HL-60/S4 (cell line): ENCODE data around the gene ABCA10.
"Not testable (repeated sequence)": the region's sequence is repeated elsewhere in the genome, so short reads cannot be mapped to it uniquely, and the experiment has no call there.

Experiments
- in situ Hi-C: fragments of 300-500 bp; cut with MboI; formaldehyde crosslinking; loops from 2 replicates; pipeline ENCODE4 v1.14.3; 2022; ENCODE audit warnings: low sequenced_read_pairs

The ABCA10 gene

DNA sequence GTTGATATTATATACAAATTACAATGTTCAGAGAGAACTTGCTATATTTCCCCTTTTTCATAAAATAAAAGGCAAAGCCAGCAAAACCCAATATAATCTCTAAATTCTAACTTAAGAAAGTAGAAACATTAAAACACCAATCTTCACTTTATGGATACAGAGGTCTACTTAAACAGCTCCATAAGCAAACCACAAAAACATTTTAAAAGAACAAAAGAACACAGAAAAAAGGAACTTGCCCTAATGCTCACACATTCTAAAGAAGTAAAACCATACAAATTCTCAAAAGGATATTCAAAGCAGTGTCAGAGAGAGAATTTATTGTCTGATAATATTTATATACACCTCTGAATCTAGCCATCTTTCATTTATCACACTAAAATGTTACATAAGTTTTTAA lies 606 bp downstream of the ABCA10 start:
- in situ Hi-C loops, result loop anchor here (5.0 kb wide), 1 partner anchor 451 kb away; no protein-coding TSS in a partner anchor

DNA sequence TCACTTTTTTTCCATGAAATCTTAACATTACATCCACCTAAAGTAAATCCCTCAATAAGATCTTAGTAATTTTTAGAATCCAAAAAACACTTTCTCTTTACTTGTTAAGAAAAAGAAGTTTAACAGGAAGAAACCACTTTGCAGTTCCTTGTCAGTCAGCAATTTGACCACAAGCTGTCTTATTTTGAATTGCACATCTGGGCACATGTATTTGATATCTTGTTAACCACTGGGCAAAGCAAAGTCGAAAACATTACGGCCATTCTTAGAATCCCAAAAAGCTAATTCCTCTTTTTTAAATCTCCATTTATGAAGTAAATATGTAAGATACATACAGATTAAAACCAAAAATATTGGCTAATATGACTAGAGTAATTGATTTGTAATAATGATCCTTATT lies 1.1 kb downstream of the ABCA10 start:
- in situ Hi-C loops, result loop anchor here (5.0 kb wide), 1 partner anchor 450 kb away; no protein-coding TSS in a partner anchor

DNA sequence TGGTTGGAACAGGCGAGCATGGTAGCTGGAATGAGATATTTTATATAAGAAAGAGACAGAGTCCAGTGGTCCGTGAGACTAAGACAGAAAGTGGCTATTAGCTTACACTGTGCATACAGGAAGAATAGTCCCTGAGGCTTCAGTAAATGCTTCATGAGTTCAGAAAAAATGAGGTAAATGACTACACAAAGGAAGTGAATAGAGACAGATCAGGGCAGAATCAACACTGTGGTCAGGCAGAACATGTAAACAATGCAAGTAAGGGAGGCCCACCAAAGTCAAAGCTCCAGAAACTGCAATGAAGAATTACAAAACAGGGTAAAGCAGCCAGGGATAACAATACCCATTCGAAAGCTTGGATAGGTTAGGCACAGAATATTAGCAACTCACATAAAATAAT lies 4.8 kb downstream of the ABCA10 start:
- in situ Hi-C loops, result no loop called here

DNA sequence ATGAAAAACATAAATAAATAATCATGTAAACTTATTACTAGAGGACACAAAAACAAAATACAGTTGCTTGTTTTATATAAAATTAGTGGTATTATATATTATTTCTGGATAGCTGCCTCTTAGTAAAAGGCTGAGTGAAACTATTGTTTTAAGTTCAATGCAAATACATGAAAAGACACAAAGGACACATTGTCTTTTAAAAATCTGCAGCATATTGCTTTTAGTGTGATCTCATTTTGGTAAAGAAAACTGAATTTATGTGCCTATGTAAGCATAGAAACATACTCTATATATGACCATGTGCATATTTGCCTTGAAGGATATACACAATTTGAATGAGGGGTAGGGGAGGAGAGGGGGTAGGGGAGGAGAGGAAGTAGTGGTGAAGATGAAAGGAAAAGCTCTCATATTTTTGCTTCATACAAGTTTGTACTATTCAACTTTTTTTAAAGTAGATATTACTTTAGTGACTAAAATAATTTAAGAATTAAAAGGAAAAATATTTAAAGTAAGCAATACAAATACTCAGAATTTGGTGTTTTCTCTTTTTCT lies 5.8 kb downstream of the ABCA10 start:
- in situ Hi-C loops, result no loop called here

DNA sequence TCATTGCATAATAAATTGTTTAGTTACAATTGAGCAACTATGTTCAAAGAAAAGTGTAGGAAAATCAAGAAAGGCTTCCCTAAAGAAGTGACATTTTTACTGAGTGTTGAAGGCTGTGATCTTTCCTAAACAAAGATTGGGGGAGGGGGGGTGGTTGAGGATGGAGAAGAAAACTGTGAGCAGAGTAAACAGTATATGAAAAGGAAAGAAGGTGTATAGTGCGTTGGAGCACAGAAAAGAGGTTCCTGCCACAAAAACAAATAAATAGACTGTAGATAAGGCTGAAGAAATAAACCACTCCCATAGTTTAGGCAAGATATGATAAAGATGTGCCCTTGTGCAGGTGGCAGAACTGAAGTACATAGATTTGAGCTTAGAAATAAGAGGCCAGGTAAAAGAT lies 8.5 kb downstream of the ABCA10 start:
- in situ Hi-C loops, result no loop called here

DNA sequence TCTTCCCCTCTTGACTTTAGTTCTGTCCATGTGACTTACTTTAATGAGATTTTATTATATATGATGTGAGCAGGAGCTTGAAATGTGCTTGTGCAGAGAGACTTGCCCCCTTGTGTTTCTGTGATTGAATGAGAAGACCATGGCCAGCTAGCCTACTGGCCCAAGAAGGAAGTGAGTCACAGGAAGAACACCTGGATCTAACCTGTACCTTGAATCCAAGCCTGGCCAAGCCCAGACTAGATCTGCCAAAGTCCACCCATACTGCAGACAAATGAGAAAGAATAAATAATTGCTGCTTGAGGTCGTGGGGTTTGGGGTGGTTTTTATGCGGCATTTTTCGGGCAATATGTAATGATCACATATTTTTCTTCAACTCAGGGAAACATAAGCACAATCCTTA lies 9.6 kb downstream of the ABCA10 start:
- in situ Hi-C loops, result no loop called here

DNA sequence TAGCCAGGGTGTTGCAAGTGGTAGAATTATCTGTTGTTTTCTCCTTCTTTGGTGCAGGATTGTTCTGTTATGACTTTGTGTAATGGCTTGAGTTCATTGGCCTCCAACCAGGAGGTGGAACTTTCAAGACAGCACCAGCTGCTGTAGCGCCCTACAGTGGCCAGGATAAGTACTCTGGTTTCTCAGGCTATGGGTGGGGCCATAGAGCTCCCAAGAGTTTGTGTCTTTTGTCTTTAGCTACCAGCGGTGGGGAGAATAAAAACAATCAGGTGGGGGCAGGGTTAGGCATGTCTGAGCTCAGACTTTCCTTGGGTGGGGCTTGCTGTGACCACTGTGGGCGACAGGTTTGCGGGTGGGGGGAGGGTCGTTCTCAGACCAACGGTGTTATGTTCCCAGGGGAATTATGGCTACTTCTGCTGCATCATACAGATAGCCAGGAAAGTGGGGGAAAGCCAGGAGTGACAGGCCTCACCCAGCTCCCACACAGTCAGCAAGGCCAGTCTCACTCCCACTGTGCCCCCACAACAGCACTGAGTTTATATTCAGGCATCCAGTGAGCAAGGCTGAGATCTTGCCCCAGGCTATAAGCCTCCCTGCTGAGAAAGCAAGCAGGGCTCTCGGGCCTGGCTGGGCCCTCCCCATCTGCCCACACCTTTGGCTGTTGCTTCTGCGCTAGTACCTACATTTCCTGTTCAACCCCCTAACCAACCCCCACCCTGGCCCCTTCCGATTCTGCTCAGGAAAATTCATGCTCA lies 15.4 kb downstream of the ABCA10 start:
- in situ Hi-C loops, result no loop called here

DNA sequence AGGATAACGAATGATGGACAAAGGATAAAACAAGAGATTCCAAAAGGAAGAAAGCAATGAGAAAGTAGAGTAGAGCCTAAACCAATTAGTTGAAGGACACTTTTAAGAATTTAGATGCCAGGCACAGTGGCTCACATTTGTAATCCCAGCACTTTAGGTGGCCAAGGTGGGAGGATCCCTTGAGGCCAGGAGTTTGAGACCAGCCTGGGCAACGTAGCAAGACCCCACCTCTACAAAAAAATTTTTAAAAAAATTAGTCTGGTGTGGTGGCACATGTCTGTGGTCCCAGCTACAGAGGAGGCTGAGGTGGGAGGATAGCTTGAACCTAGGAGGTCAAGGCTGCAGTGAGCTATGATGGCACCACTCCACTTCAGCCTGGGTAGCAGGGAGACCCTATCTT lies 20.0 kb downstream of the ABCA10 start:
- in situ Hi-C loops, result no loop called here

DNA sequence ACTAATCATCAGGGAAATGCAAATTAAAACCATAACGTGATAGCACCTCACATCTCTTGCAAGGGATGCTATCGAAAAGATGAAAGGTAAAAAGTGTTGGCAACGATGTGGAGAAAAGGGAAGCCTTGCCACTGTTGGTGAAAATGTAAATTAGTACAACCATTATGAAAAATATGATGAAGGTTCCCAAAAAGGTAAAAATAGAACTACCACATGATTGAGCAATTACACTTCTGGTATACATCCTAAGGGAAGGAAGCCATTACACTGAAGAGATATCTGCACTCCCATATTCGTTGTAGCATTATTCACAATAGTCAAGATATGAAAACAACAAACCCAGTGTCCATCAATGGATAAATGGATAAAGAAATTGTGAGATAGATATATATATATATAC lies 21.5 kb downstream of the ABCA10 start:
- in situ Hi-C loops, result no loop called here

DNA sequence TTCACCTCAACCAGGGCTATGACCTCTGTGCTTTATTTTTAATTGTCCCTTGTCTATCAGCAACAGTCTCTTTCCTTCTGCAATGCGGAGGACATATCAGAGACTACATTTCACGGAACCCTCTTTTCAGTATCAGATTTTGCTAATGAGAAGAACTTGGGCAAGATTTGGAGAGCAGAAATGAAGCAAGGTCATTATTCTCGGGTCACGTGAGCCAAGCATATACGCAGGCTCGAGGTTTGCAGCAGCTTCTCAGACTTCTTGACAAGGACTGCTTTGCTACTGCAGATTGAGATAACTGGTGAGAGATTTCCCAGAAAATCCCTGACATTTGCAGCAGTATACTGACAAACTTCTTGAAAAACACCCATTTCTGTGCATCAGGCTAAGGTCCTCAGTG lies 30.4 kb downstream of the ABCA10 start:
- in situ Hi-C loops, result no loop called here

DNA sequence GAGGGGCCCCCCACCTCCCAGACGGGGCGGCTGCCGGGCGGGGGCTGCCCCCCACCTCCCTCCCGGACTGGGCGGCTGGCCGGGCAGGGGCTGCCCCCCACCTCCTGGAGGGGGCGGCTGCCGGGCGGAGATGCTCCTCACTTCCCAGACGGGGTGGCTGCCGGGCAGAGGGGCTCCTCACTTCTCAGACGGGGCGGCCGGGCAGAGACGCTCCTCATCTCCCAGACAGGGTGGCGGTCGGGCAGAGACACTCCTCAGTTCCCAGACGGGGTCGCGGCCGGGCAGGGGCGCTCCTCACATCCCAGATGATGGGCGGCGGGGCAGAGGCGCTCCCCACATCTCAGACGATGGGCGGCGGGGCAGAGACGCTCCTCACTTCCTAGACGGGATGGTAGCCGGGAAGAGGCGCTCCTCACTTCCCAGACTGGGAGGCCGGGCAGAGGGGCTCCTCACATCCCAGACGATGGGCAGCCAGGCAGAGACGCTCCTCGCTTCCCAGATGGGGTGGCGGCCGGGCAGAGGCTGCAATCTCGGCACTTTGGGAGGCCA lies 32.4 kb downstream of the ABCA10 start:
- in situ Hi-C loops, result not testable (repeated sequence)

DNA sequence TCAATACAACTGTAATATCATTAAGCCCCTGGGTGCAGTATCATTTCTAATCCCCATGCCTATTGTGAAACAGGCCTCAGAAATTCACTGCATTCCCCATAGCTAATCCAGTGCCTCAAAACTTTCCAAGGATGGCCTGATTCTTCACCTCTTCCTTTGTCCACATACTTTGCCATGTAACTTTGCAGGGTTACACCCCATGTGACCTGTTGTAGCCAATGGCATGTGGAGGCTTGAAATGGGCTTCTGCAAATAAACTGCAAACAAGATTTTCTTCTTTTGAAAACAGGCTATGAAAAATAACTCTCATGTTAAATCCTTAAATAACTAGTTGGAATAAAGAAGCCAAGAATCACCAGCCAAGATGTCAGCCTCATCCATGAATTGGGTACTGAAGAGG lies 35.9 kb downstream of the ABCA10 start:
- in situ Hi-C loops, result no loop called here

DNA sequence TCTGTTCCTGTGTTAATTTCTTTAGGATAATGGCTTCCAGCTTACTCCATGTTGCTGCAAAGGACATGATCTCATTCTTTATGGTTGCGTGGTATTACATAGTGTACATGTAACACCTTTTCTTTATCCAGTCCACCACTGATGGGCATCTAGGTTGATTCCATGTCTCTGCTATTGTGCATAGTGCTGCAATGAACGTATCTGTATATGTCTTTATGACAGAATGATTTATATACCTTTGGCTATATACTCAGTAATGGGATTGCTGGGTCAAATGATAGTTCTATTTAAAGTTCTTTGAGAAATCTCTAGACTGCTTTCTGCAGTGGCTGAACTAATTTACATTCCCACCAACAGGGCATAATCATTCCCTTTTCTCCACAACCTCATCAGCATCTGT lies 39.8 kb downstream of the ABCA10 start:
- in situ Hi-C loops, result no loop called here

DNA sequence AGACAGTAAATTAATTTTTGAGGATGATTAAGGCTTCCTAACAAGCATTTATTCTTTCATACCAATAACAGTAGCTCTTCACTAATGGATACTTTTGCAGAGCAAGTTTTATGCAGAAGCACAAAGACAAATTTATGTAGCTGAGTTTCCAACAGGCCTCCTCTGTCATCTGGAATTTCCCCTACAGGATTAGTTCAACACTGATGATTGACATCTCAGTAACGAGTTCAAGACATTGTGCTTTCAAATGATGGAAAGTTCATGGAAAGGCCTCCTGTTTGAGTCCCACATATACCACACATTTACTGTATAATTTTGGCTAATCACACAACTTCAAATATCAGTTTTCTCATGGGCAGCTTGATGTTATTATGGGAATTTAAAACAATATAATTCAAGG lies 40.6 kb downstream of the ABCA10 start:
- in situ Hi-C loops, result no loop called here

DNA sequence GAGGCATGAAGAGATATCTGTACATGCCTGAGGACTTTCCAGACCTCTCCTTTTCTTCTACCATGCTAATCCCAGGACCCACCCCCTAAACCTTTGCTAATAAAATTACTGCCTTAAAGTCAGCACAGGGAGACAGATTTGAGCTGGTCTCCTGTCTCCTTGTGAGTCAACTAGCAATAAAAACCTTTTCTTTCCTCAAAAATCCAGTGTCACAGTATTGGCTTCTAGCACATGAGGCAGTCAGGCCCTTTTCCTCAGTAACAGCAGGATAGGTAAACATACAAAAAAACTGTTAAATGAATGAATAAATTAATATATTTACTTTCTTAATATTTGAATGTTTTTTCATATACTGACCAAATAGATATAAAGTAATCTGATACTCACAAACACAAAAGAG lies 41.3 kb downstream of the ABCA10 start:
- in situ Hi-C loops, result no loop called here

DNA sequence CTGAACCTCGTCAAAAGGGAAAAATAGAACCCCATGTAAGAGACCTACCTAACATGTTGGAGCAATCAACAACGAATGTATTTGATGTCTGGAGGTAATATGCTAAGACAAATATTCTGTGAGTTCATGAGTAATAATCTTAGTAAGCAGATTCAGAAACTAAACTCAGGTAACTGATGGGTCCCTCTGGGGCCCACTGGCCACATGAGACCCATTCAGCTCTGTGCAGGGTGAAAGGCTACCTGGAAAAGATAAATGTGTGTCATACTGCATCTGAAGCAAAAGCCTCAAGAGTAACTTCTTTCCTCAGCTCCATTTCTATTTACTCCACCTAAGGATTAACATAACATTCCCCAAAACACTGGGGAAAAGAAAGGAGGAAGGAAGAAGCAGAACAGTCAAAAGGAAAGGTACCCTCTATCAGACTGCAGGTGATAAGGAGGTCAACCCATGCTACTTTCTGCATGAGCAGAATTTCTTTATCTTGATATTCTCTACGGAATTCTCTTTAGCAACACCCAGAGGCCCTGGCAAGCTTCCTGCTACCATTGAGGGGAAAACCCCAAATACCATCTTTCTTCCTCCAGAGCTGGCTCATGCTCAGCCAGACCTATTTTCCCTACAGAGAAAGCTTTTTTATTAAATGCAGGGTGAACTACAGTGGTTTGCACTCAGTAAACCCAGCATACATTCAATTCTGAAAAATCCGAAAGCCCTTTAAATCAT lies 49.2 kb downstream of the ABCA10 start:
- in situ Hi-C loops, result no loop called here

DNA sequence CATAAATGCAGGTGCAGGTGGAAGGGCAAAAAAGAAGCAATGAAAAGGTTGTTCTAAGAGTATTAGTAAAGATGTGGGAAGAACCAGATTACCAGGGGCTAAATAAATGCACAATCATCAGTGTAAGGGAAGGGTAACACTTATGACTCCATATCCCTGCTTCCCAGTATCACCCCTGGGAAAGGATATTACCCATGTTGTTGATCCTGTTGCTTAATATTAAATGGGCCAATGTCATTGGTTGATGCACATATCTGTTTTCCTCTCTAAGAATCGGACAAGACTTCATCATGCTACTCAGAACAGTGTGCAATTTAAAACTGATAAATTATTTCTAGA lies 52.2 kb downstream of the ABCA10 start:
- in situ Hi-C loops, result no loop called here

DNA sequence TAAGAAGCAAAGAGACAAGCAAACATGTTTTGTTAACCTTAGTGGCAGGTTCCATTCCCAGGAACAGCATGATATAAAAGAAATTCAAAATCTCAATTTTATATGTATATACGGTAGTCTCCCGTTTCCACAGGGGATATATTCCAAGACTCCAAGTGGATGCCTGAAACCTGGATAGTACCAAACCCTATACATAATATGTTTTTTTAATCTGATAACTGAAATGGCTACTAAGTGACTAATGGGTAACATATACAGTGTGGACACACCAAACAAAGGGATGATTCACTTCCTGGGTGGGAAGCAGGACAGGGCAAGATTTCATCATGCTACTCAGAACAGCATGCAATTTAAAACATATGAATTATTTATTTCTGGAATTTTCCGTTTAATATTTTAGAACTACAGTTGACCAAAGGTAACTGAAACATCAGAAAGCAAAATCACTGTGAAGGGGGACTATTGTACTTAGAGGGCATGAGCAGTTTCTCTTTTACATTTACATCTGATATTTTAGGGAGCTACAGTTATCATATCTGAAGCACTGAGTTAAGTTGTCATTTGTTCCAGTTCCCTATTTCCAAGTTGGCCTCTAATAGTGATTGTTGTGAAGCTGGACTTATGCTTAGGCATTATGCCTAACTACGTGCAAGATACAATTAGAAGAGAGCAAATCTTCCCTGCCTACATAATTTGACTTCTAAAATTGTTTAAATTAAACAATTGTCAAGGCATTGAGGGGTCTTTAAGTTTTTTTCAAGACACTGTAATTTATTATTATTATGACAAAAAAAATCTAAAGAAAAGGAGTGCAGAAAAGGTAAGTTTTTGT lies 52.8 kb downstream of the ABCA10 start:
- in situ Hi-C loops, result no loop called here

DNA sequence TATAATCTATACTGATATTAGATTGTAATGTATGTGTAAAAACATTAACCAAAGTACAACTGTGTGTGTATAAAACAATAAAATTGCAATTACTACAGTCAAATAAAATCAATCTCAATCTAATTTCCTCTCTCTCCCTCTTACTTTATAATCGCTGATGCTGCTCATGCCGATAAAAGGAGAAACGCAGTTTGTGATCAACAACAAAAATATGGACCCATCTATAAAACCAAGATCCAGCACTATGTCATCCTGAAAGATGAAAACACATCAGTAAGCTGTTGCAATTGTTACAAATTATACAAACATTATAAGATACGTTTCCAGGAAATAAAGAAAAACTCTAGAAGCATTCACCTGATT lies 53.4 kb downstream of the ABCA10 start:
- in situ Hi-C loops, result no loop called here

DNA sequence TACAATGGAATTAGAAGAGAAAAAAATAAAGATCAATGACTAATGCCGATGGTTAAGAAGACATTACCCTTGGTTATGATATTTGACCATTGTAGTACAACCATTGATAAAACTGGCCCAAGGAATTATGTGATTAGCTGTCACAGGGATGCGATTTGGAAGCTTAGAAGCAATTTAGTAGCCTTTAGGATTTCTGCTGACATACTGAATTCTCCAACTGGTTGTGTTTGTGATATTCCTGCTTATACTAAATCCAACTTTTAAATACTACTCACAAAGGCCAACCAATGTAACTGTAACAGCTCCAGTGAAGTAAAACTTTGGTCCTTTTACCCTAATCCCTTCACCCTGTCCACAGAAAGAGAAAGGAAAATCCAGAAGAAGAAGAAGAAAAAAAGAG lies 55.5 kb downstream of the ABCA10 start:
- in situ Hi-C loops, result no loop called here

DNA sequence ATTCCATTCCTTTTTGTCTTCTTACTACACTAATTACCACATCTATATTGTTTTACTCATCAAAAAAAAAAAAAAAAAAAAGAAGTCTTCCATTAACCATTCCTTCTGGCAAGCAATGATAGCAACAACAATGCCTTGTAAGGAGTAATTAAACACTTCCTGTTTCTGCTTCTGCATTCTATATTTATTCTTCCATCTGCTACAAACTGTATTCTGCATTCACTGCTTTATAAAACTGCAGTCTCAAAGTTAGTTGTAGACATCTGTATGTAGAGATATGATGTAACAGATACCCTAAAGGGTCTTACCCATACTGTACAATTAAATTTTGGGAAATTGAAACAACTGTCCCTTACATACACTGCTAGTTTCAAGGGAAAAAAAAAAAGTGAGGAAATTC lies 58.2 kb downstream of the ABCA10 start:
- in situ Hi-C loops, result no loop called here
